H9 (cell line): ENCODE measurements around the gene DUSP5. TPM values are rescaled to one million over a fixed set of nuclear protein-coding genes. Genes with fewer than 3 reads are reported as not detected.

Experiments
- DNase-seq: peaks from one replicate; pipeline ENCODE4 v3.0.0-alpha.2; 2017
- H2AFZ ChIP-seq: one replicate; pipeline ENCODE4 v1.6.1; 2013; ENCODE audit warnings: mild to moderate bottlenecking, low read length, control low read depth, moderate library complexity
- H2AK5ac ChIP-seq: 2 replicates; pipeline ENCODE4 v1.6.1; 2013; ENCODE audit warnings: low read length, control low read depth, mixed read lengths; ENCODE audit not compliant: insufficient read length
- H2BK120ac ChIP-seq: one replicate; pipeline ENCODE4 v1.6.1; 2013; ENCODE audit warnings: low read depth, mild to moderate bottlenecking, low read length, control low read depth, inconsistent platforms; ENCODE audit not compliant: poor library complexity, severe bottlenecking
- H2BK12ac ChIP-seq: 2 replicates; pipeline ENCODE4 v1.6.1; 2013; ENCODE audit warnings: low read length, control low read depth, mixed read lengths, low read depth; ENCODE audit not compliant: insufficient read length
- H2BK15ac ChIP-seq: 2 replicates; pipeline ENCODE4 v1.6.1; 2013; ENCODE audit warnings: low read depth, low read length, control low read depth
- H2BK20ac ChIP-seq: one replicate; pipeline ENCODE4 v1.6.1; 2013; ENCODE audit warnings: low read depth, mild to moderate bottlenecking, low read length, control low read depth, inconsistent platforms; ENCODE audit not compliant: poor library complexity, severe bottlenecking
- H2BK5ac ChIP-seq: 2 replicates; pipeline ENCODE4 v1.6.1; 2013; ENCODE audit warnings: low read length, control low read depth, mixed read lengths; ENCODE audit not compliant: insufficient read length
- H3K14ac ChIP-seq: 2 replicates; pipeline ENCODE4 v1.6.1; 2013; ENCODE audit warnings: low read length, control low read depth; ENCODE audit not compliant: insufficient read depth
- H3K18ac ChIP-seq: 2 replicates; pipeline ENCODE4 v1.6.1; 2013; ENCODE audit warnings: low read depth, mild to moderate bottlenecking, mixed read lengths, low read length, control low read depth; ENCODE audit not compliant: insufficient read length
- H3K23ac ChIP-seq: 2 replicates; pipeline ENCODE4 v1.6.1; 2013; ENCODE audit warnings: low read length, control low read depth, mixed read lengths, low read depth; ENCODE audit not compliant: insufficient read length
- H3K23me2 ChIP-seq: 2 replicates; pipeline ENCODE4 v1.6.1; 2013; ENCODE audit warnings: low read depth, mild to moderate bottlenecking, mixed read lengths, low read length, control low read depth; ENCODE audit not compliant: insufficient read length, poor library complexity, severe bottlenecking
- H3K27ac ChIP-seq: 2 replicates; pipeline ENCODE4 v1.5.1; 2013; ENCODE audit warnings: low read length, control low read depth, mixed read lengths, low read depth; ENCODE audit not compliant: insufficient read length
- H3K27me3 ChIP-seq: 2 replicates; pipeline ENCODE4 v1.6.1; 2013; ENCODE audit warnings: low read length, control low read depth, inconsistent platforms; ENCODE audit not compliant: insufficient read depth
- H3K4ac ChIP-seq: 2 replicates; pipeline ENCODE4 v1.6.1; 2013; ENCODE audit warnings: low read depth, mild to moderate bottlenecking, control low read depth, inconsistent platforms, low read length, moderate library complexity
- H3K4me1 ChIP-seq: 2 replicates; pipeline ENCODE4 v1.6.1; 2013; ENCODE audit warnings: low read length, control low read depth, inconsistent platforms; ENCODE audit not compliant: insufficient read depth
- H3K4me2 ChIP-seq: 2 replicates; pipeline ENCODE4 v1.6.1; 2013; ENCODE audit warnings: low read length, control low read depth, mixed read lengths; ENCODE audit not compliant: insufficient read length, insufficient read depth
- H3K56ac ChIP-seq: 2 replicates; pipeline ENCODE4 v1.6.1; 2013; ENCODE audit warnings: low read depth, mild to moderate bottlenecking, mixed read lengths, low read length, control low read depth; ENCODE audit not compliant: insufficient read length
- H3K79me1 ChIP-seq: 2 replicates; pipeline ENCODE4 v1.6.1; 2013; ENCODE audit warnings: low read depth, mild to moderate bottlenecking, moderate library complexity, low read length, control low read depth, inconsistent platforms; ENCODE audit not compliant: insufficient read depth, poor library complexity, severe bottlenecking
- H3K79me2 ChIP-seq: 2 replicates; pipeline ENCODE4 v1.6.1; 2013; ENCODE audit warnings: low read length, control low read depth, inconsistent platforms; ENCODE audit not compliant: insufficient read depth
- H3K9ac ChIP-seq: 2 replicates; pipeline ENCODE4 v1.6.1; 2013; ENCODE audit warnings: low read length, control low read depth, mixed read lengths; ENCODE audit not compliant: insufficient read length; ENCODE audit errors: extremely low read depth
- H3K9me3 ChIP-seq: one replicate; pipeline ENCODE4 v1.6.1; 2013; ENCODE audit warnings: low read depth, low read length, inconsistent platforms; ENCODE audit not compliant: control insufficient read depth
- H3T11ph ChIP-seq: one replicate; pipeline ENCODE4 v1.6.1; 2013; ENCODE audit warnings: mild to moderate bottlenecking, low read length, control low read depth, inconsistent platforms
- H4K20me1 ChIP-seq: one replicate; pipeline ENCODE4 v1.6.1; 2013; ENCODE audit not compliant: control insufficient read depth, insufficient read length, insufficient read depth
- H4K5ac ChIP-seq: 2 replicates; pipeline ENCODE4 v1.6.1; 2013; ENCODE audit warnings: low read depth, mild to moderate bottlenecking, mixed read lengths, low read length, control low read depth; ENCODE audit not compliant: insufficient read length
- H4K8ac ChIP-seq: replicated peaks from 2 replicates; pipeline ENCODE4 v1.6.1; 2013; ENCODE audit warnings: low read length, control low read depth, mixed read lengths, low read depth; ENCODE audit not compliant: insufficient read length
- H4K91ac ChIP-seq: 2 replicates; pipeline ENCODE4 v1.6.1; 2013; ENCODE audit warnings: low read depth, mild to moderate bottlenecking, moderate library complexity, mixed read lengths, low read length, control low read depth; ENCODE audit not compliant: insufficient read length
- H3K27ac Mint-ChIP-seq, 3 experiments: 2 replicates in 2 of 3; 3 replicates in 1 of 3; pipeline ENCODE4 v1.8.0; 2020 to 2021; ENCODE audit warnings: mixed read lengths in 3 of 3, mild to moderate bottlenecking in 1 of 3, moderate library complexity in 1 of 3
- H3K27me3 Mint-ChIP-seq: 2 replicates; pipeline ENCODE4 v1.8.0; 2021; ENCODE audit warnings: low read depth, mild to moderate bottlenecking, moderate library complexity, mixed read lengths
- H3K36me3 Mint-ChIP-seq, 3 experiments: 2 replicates in 2 of 3; 3 replicates in 1 of 3; pipeline ENCODE4 v1.8.0; 2020 to 2021; ENCODE audit warnings: low read depth in 3 of 3, mixed read lengths in 3 of 3; ENCODE audit not compliant: insufficient read depth in 1 of 3
- H3K4me1 Mint-ChIP-seq, 2 experiments: 2 replicates each; pipeline ENCODE4 v1.8.0; 2020; ENCODE audit warnings: mixed read lengths in 2 of 2
- H3K4me3 Mint-ChIP-seq, 2 experiments: 2 replicates in 1 of 2; 3 replicates in 1 of 2; pipeline ENCODE4 v1.8.0; 2020 to 2021; ENCODE audit warnings: mild to moderate bottlenecking in 2 of 2, mixed read lengths in 2 of 2, moderate library complexity in 1 of 2
- H3K9me3 Mint-ChIP-seq, 2 experiments: 2 replicates in 1 of 2; 3 replicates in 1 of 2; pipeline ENCODE4 v1.8.0; 2020; ENCODE audit warnings: mild to moderate bottlenecking in 2 of 2, mixed read lengths in 2 of 2, moderate library complexity in 1 of 2
- CTCF ChIP-seq: fragments of 200-600 bp; sonication (generic); conservative IDR thresholded peaks from 3 replicates; pipeline ENCODE4 v1.8.0; 2021; ENCODE audit warnings: antibody characterized with exemption, mild to moderate bottlenecking
- WGBS: extraction: QIAGEN DNeasy Blood & Tissue Kit; methylation state at CpG from one replicate; pipeline ENCODE4 v1.1.7; 2013; ENCODE audit warnings: missing lambda C conversion rate, low lambda C conversion rate, mixed read lengths; ENCODE audit not compliant: insufficient read length; ENCODE audit errors: extremely low coverage; 5-methylcytosine and 5-hydroxymethylcytosine counted together
- total RNA-seq: library from RNA; stranded (reverse); gene quantifications from 2 replicates; pipeline ENCODE4 v1.2.1, GENCODE V29; 2021

DUSP5 gene
- total RNA-seq, 1 experiment from 2014 or later = 29.3 TPM

DNA sequence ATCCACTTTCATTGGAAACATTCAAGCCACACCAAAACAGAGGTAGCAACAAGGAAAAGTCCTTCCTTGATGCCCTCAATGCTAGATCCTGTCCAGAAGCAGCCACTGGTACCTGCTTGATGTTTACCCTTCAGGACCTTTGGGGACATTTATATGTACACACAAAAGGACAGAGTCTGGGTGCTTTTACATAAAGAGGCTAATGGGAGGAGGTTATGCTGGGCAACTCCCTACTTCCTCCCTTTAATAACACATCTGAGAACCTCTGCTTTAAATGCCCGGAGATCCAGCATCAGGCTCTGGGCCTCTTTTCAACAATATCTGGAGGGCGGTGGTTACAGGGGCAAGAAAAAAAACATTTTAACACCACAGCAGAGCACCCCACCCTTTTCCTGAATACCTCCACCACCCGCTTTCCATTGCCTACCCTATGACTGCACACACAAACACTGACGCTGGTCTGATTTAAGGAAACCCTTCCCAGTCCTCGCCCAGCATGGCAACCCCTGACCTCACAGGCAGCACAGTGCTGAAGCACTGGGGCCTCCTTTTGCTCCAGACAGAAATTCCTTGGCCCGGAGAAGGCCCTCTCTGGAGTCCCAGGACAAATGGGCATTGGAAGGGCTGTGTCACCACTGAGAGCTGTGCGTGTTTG, 39.3 kb upstream of the DUSP5 start:
- no peak overlapping the region for H2AFZ ChIP-seq
- no peak overlapping the region for H3K27ac ChIP-seq
- H3K79me2 ChIP-seq = no peaks in the 10 kb centered on the region
- H3K9me3 Mint-ChIP-seq = no peaks in the 10 kb centered on the region; a peak in 1 of 5 replicates
- H3K9ac ChIP-seq = no peak overlapping the region
- H2BK15ac ChIP-seq = no peak overlapping the region
- no peaks in the 10 kb centered on the region for H4K20me1 ChIP-seq
- no peaks in the 10 kb centered on the region for H3K27me3 ChIP-seq
- H3K4me1 Mint-ChIP-seq = peaks cover 9 to 17% of the 10 kb centered on the region in 2 experiments
- no peak overlapping the region for H2AK5ac ChIP-seq
- H3K36me3 Mint-ChIP-seq = no peaks in the 10 kb centered on the region
- no peak for TF ChIP-seq CTCF
- no peak overlapping the region for H4K5ac ChIP-seq
- H2BK5ac ChIP-seq = no peak overlapping the region
- H2BK120ac ChIP-seq = no peak overlapping the region
- no peak overlapping the region for H4K8ac ChIP-seq
- no CpG with 5 or more reads among the region's 7 CpGs for WGBS
- H3K79me1 ChIP-seq = no peaks in the 10 kb centered on the region
- no peaks in the 10 kb centered on the region for H3K9me3 ChIP-seq
- no peak overlapping the region for H3K56ac ChIP-seq
- no peaks in the 10 kb centered on the region for H3K23me2 ChIP-seq
- no peak overlapping the region for H3K23ac ChIP-seq
- H3T11ph ChIP-seq = no peak overlapping the region
- peaks cover 5% of the 10 kb centered on the region for H3K27me3 Mint-ChIP-seq
- H3K4me3 Mint-ChIP-seq = no peak overlapping the region
- no peaks in the 10 kb centered on the region; the same call in 1 of the 2 replicates for H3K4me1 ChIP-seq
- H3K18ac ChIP-seq = no peak overlapping the region
- H3K4me2 ChIP-seq = no peak overlapping the region
- H4K91ac ChIP-seq = no peak overlapping the region
- no peak for DNase-seq
- H3K27ac Mint-ChIP-seq = peak overlapping the region in 1 of 3 experiments; percentile 49; a peak in 1 of 7 replicates
- no peak overlapping the region for H3K4ac ChIP-seq
- H2BK20ac ChIP-seq = no peak overlapping the region
- no peak overlapping the region for H3K14ac ChIP-seq
- H2BK12ac ChIP-seq = no peak overlapping the region
